ENCODE measurements around the gene RNF11. TPM values are rescaled to one million over a fixed set of nuclear protein-coding genes. Genes with fewer than 3 reads are reported as not detected.

RNF11 gene
- total RNA-seq, 1 experiment from 2014 or later, result 142 TPM

GRCh38 chr1:51294566-51295184 is 58.6 kb downstream of the RNF11 start:
- DNase-seq (ENCODE audit: low read depth), result no peak

GRCh38 chr1:51295926-51296325 is 59.9 kb downstream of the RNF11 start:
- no peak for DNase-seq (ENCODE audit: low read depth)

- DNase-seq (ENCODE audit: low read depth), result peak; percentile 88
Measured at GRCh38 chr1:51296383-51297357, 60.6 kb downstream of the RNF11 start.

- no peak for DNase-seq (ENCODE audit: low read depth)
Measured at GRCh38 chr1:51297401-51298321, 61.6 kb downstream of the RNF11 start.

- DNase-seq (ENCODE audit: low read depth), result no peak
Measured at GRCh38 chr1:51298322-51298705, 62.2 kb downstream of the RNF11 start.

GRCh38 chr1:51299185-51299885 is 63.3 kb downstream of the RNF11 start:
- DNase-seq (ENCODE audit: low read depth), result no peak

GRCh38 chr1:51299981-51300670 is 64.1 kb downstream of the RNF11 start:
- DNase-seq (ENCODE audit: low read depth), result no peak

- DNase-seq (ENCODE audit: low read depth), result no peak
Measured at GRCh38 chr1:51301152-51301843, 65.2 kb downstream of the RNF11 start.

- no peak for DNase-seq (ENCODE audit: low read depth)
Measured at GRCh38 chr1:51301844-51302162, 65.7 kb downstream of the RNF11 start.

GRCh38 chr1:51302270-51302669 is 66.2 kb downstream of the RNF11 start:
- no peak for DNase-seq (ENCODE audit: low read depth)

GRCh38 chr1:51302746-51303145 is 66.7 kb downstream of the RNF11 start:
- DNase-seq (ENCODE audit: low read depth), result no peak

- DNase-seq (ENCODE audit: low read depth), result no peak
Measured at GRCh38 chr1:51303315-51303714, 67.2 kb downstream of the RNF11 start.

GRCh38 chr1:51303751-51304251 is 67.7 kb downstream of the RNF11 start:
- DNase-seq (ENCODE audit: low read depth), result peak; percentile 36

- no peak for DNase-seq (ENCODE audit: low read depth)
Measured at GRCh38 chr1:51304360-51304759, 68.3 kb downstream of the RNF11 start.

GRCh38 chr1:51305371-51305823 is 69.3 kb downstream of the RNF11 start:
- DNase-seq (ENCODE audit: low read depth), result no peak

GRCh38 chr1:51306950-51307349 is 70.9 kb downstream of the RNF11 start:
- no peak for DNase-seq (ENCODE audit: low read depth)

- no peak for DNase-seq (ENCODE audit: low read depth)
Measured at GRCh38 chr1:51308636-51309035, 72.6 kb downstream of the RNF11 start.

GRCh38 chr1:51309291-51309690 is 73.2 kb downstream of the RNF11 start:
- DNase-seq (ENCODE audit: low read depth), result no peak

GRCh38 chr1:51310871-51311613 is 75.0 kb downstream of the RNF11 start:
- peak; percentile 61 for DNase-seq (ENCODE audit: low read depth)
